Natural killer cell (primary cell): Measurements from ENCODE around the gene PARP15. TPM values are rescaled to one million over a fixed set of nuclear protein-coding genes. Genes with fewer than 3 reads are reported as not detected.

Source experiments
- ATAC-seq, 3 donors: fragments of 150-1000 bp in 2 of 3; fragments of 200-7000 bp in 1 of 3; cut with Tn5 transposase; 1 replicate in 1 of 3; 2 replicates in 2 of 3; pipeline ENCODE4 v1.10.0; 2021; ENCODE audit warnings: mild to moderate bottlenecking in 2 of 3, moderate library complexity in 2 of 3
- DNase-seq, 2 donors: peaks; one replicate each; pipeline versions ENCODE4 v3.0.0 to v3.0.0-alpha.2; 2013 to 2021; ENCODE audit warnings: mixed read lengths in 1 of 2
- H3K27ac ChIP-seq: one replicate; pipeline ENCODE4 v1.5.1; 2013; ENCODE audit warnings: mild to moderate bottlenecking, low read length
- H3K27me3 ChIP-seq: one replicate; pipeline ENCODE4 v1.6.1; 2013; ENCODE audit warnings: low read length; ENCODE audit not compliant: control insufficient read depth, insufficient read depth
- H3K36me3 ChIP-seq: one replicate; pipeline ENCODE4 v1.6.1; 2013; ENCODE audit warnings: low read length; ENCODE audit not compliant: control insufficient read depth, insufficient read depth
- H3K4me1 ChIP-seq: one replicate; pipeline ENCODE4 v1.6.1; 2013; ENCODE audit warnings: low read length; ENCODE audit not compliant: control insufficient read depth, insufficient read depth
- H3K4me3 ChIP-seq: one replicate; pipeline ENCODE4 v1.5.1; 2013; ENCODE audit warnings: low read length
- H3K9me3 ChIP-seq: one replicate; pipeline ENCODE4 v1.6.1; 2013; ENCODE audit warnings: low read length; ENCODE audit not compliant: control insufficient read depth, insufficient read depth
- H3K27ac Mint-ChIP-seq, 2 donors: one replicate each; pipeline ENCODE4 v1.8.0; 2022; ENCODE audit warnings: mild to moderate bottlenecking in 2 of 2, mixed read lengths in 2 of 2, moderate library complexity in 1 of 2
- H3K27me3 Mint-ChIP-seq, 2 donors: one replicate each; pipeline ENCODE4 v1.8.0; 2022; ENCODE audit warnings: low read depth in 2 of 2, mixed read lengths in 2 of 2
- H3K36me3 Mint-ChIP-seq: one replicate; pipeline ENCODE4 v1.8.0; 2022; ENCODE audit warnings: mixed read lengths
- H3K4me1 Mint-ChIP-seq, 2 donors: one replicate each; pipeline ENCODE4 v1.8.0; 2022; ENCODE audit warnings: mixed read lengths in 2 of 2
- H3K4me3 Mint-ChIP-seq: one replicate; pipeline ENCODE4 v1.8.0; 2022; ENCODE audit warnings: mild to moderate bottlenecking, moderate library complexity, mixed read lengths
- H3K9me3 Mint-ChIP-seq, 2 donors: one replicate each; pipeline ENCODE4 v1.8.0; 2022; ENCODE audit warnings: mixed read lengths in 2 of 2
- CTCF ChIP-seq: fragments of 200-600 bp; IDR thresholded peaks from one replicate; pipeline ENCODE4 v1.8.0; 2022; ENCODE audit warnings: antibody characterized with exemption
- WGBS: methylation state at CpG from one replicate; pipeline ENCODE4 v1.1.7; 2013; ENCODE audit warnings: missing lambda C conversion rate; ENCODE audit not compliant: insufficient coverage; 5-methylcytosine and 5-hydroxymethylcytosine counted together
- intact Hi-C: fragments of 100-400 bp; cut with micrococcal nuclease; formaldehyde crosslinking; loops from one replicate; pipeline ENCODE4 v1.14.2; 2022
- total RNA-seq, 4 donors: library from RNA; stranded (reverse); fragments of 120-200 nt in 1 of 4; gene quantifications; one replicate each; pipeline versions ENCODE4 v1.2.3 to v1.2.4, GENCODE V29; 2013 to 2022

Gene PARP15
- total RNA-seq, 3 donors from 2014 or later (not counting 1 experiment from before 2014, with no cell fraction given): 164 to 199 (median 198) TPM

GRCh38 chr3:122559906-122560305 lies 17.5 kb upstream of the PARP15 start:
- TF ChIP-seq CTCF: no peak
- 84% methylated on average over 3 of the region's 3 CpGs for WGBS
- Histone ChIP-seq H3K27me3 (no peaks in the 10 kb centered on the region), H3K4me1 (peaks cover 21% of the 10 kb centered on the region), H3K27ac (no peak overlapping the region), H3K9me3 (no peaks in the 10 kb centered on the region), H3K36me3 (peaks cover 46% of the 10 kb centered on the region), H3K4me3 (no peak overlapping the region)
- H3K4me3 Mint-ChIP-seq: no peak overlapping the region
- H3K9me3 Mint-ChIP-seq: no peaks in the 10 kb centered on the region
- H3K4me1 Mint-ChIP-seq: peaks cover 49 to 50% of the 10 kb centered on the region in 2 donors
- H3K36me3 Mint-ChIP-seq: peaks cover 16% of the 10 kb centered on the region
- DNase-seq (no peak), ATAC-seq (no peak)
- H3K27me3 Mint-ChIP-seq: no peaks in the 10 kb centered on the region
- intact Hi-C loops: loop anchor here (1.0 to 5.0 kb wide), 5 partner anchors 52 to 1013 kb away; partner anchors contain the start of genes HSPBAP1 and SEC22A
- no peak overlapping the region for H3K27ac Mint-ChIP-seq

GRCh38 chr3:122560680-122561079 lies 16.8 kb upstream of the PARP15 start:
- H3K27ac Mint-ChIP-seq: peak overlapping the region; percentile 86 to 97
- intact Hi-C loops: loop anchor here (1.0 to 5.0 kb wide), 5 partner anchors 52 to 1014 kb away; partner anchors contain the start of genes HSPBAP1 and SEC22A
- Histone ChIP-seq H3K4me1 (peaks cover 27% of the 10 kb centered on the region), H3K9me3 (no peaks in the 10 kb centered on the region), H3K36me3 (peaks cover 38% of the 10 kb centered on the region), H3K4me3 (no peak overlapping the region), H3K27ac (no peak overlapping the region), H3K27me3 (no peaks in the 10 kb centered on the region)
- peak; percentile 67 for TF ChIP-seq CTCF
- H3K4me3 Mint-ChIP-seq: no peak overlapping the region
- ATAC-seq (peak in 2 of 3 donors; percentile 24 to 36), DNase-seq (peak; percentile 28 to 81)
- peaks cover 53 to 55% of the 10 kb centered on the region in 2 donors for H3K4me1 Mint-ChIP-seq
- H3K36me3 Mint-ChIP-seq: peaks cover 10% of the 10 kb centered on the region
- 86% methylated on average over 1 of the region's 1 CpG for WGBS
- H3K9me3 Mint-ChIP-seq: no peaks in the 10 kb centered on the region
- no peaks in the 10 kb centered on the region for H3K27me3 Mint-ChIP-seq

GRCh38 chr3:122562923-122563716 lies 14.3 kb upstream of the PARP15 start:
- Mint-ChIP-seq H3K27me3 (no peaks in the 10 kb centered on the region), H3K36me3 (peaks cover 18% of the 10 kb centered on the region), H3K27ac (peak overlapping the region; percentile 86 to 97), H3K4me3 (peak overlapping the region; percentile 93), H3K9me3 (no peaks in the 10 kb centered on the region), H3K4me1 (peaks cover 66 to 72% of the 10 kb centered on the region in 2 donors)
- Histone ChIP-seq H3K4me1 (peaks cover 34% of the 10 kb centered on the region), H3K36me3 (peaks cover 36% of the 10 kb centered on the region), H3K27ac (peak overlapping the region; percentile 89), H3K9me3 (no peaks in the 10 kb centered on the region), H3K27me3 (no peaks in the 10 kb centered on the region), H3K4me3 (peak overlapping the region; percentile 77)
- WGBS: 65% methylated on average over 4 of the region's 5 CpGs
- ATAC-seq: no peak
- TF ChIP-seq CTCF: no peak
- intact Hi-C loops: loop anchor here (5.0 kb wide), 3 partner anchors 49 to 639 kb away; partner anchors contain the start of genes HSPBAP1 and SEC22A
- DNase-seq: no peak
